Measurements from ENCODE around the gene KBTBD13. TPM values are rescaled to one million over a fixed set of nuclear protein-coding genes. Genes with fewer than 3 reads are reported as not detected.

The KBTBD13 gene
- total and polyA plus RNA-seq, 2 experiments from 2014 or later, result not detected

DNA sequence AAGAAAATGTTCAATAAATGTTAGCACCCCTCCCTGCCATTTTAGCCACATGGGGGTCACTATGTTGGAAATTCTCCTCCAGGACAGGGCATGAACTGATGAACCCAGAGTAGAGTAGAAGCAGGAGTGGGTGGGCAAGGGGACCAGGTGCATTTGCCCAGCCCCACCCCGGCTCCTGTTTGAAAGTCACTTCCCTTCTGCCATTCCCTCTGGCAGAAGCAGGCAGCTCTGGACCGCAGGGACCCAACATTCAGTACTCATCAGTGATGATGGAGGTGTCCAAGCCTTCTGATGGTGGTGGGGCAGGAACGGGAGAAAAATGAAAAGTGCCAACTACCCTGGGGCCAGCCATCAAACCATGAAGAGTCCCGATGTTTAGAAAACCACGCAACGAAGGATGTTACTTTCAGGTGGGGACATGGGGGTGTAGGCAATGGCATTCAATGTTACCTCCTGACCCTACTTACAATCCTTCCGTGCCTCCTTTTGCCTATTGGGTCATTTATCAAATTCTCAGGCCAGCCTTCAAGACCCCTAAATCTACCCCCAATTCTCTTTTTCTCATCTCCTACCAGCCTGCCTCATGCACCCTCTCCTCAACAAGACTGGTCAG is 21.2 kb downstream of the KBTBD13 start (continued):
- TF ChIP-seq EZH2 (IDR thresholded peaks at IDR 0.05; ENCODE audit: low read depth, unreplicated experiment) (no peak), STAT1 (IDR thresholded peaks at IDR 0.05; ENCODE audit: unreplicated experiment) (no peak), ZNF331 (CRISPR knock-in tag; IDR thresholded peaks at IDR 0.05; ENCODE audit: low read depth) (no peak), EZH2phosphoT487 (IDR thresholded peaks at IDR 0.05; ENCODE audit: unreplicated experiment) (no peak), ETS1 (IDR thresholded peaks at IDR 0.05) (no peak), JUNB (IDR thresholded peaks at IDR 0.05; ENCODE audit: unreplicated experiment) (no peak)
- TF ChIP-seq, protein P1, sequence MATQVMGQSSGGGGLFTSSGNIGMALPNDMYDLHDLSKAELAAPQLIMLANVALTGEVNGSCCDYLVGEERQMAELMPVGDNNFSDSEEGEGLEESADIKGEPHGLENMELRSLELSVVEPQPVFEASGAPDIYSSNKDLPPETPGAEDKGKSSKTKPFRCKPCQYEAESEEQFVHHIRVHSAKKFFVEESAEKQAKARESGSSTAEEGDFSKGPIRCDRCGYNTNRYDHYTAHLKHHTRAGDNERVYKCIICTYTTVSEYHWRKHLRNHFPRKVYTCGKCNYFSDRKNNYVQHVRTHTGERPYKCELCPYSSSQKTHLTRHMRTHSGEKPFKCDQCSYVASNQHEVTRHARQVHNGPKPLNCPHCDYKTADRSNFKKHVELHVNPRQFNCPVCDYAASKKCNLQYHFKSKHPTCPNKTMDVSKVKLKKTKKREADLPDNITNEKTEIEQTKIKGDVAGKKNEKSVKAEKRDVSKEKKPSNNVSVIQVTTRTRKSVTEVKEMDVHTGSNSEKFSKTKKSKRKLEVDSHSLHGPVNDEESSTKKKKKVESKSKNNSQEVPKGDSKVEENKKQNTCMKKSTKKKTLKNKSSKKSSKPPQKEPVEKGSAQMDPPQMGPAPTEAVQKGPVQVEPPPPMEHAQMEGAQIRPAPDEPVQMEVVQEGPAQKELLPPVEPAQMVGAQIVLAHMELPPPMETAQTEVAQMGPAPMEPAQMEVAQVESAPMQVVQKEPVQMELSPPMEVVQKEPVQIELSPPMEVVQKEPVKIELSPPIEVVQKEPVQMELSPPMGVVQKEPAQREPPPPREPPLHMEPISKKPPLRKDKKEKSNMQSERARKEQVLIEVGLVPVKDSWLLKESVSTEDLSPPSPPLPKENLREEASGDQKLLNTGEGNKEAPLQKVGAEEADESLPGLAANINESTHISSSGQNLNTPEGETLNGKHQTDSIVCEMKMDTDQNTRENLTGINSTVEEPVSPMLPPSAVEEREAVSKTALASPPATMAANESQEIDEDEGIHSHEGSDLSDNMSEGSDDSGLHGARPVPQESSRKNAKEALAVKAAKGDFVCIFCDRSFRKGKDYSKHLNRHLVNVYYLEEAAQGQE (IDR thresholded peaks at IDR 0.05; ENCODE audit: unreplicated experiment), result no peak

GRCh38 chr15:65099336-65099735 is 22.8 kb downstream of the KBTBD13 start:
- Histone ChIP-seq H3K27ac (ENCODE audit: low read depth) (no peak overlapping the region), H3K4me3 (no peak overlapping the region), H3F3A (replicated peaks; ENCODE audit: low read depth) (no peaks in the 10 kb centered on the region), H2AFZ (no peak overlapping the region), H3K36me3 (ENCODE audit: insufficient read depth) (no peaks in the 10 kb centered on the region), H4K20me1 (replicated peaks; ENCODE audit: insufficient read depth) (no peaks in the 10 kb centered on the region), H3K79me2 (replicated peaks; ENCODE audit: insufficient read depth) (no peaks in the 10 kb centered on the region), H3K4me2 (no peak overlapping the region), H3K4me1 (ENCODE audit: insufficient read depth) (peaks cover 5% of the 10 kb centered on the region; the same call in 1 of the 2 replicates), H3K27me3 (ENCODE audit: insufficient read depth) (peaks cover 13% of the 10 kb centered on the region), H3K9me2 (ENCODE audit: insufficient read depth) (no peaks in the 10 kb centered on the region)
- ATAC-seq (no peak), DNase-seq (ENCODE audit: low spot score) (no peak)
- Mint-ChIP-seq H3K36me3 (ENCODE audit: low read depth) (no peaks in the 10 kb centered on the region), H3K4me1 (peaks cover 4% of the 10 kb centered on the region; the same call in 1 of the 3 replicates), H3K9me3 (no peaks in the 10 kb centered on the region), H3K27me3 (ENCODE audit: insufficient read depth, low read depth, poor library complexity) (peaks cover 16% of the 10 kb centered on the region), H3K27ac (no peak overlapping the region), H3K4me3 (no peak overlapping the region)
- no peak for TF ChIP-seq NANOG (IDR thresholded peaks at IDR 0.05; ENCODE audit: borderline replicate concordance)
- no peak for TF ChIP-seq ZNF331 (CRISPR knock-in tag; IDR thresholded peaks at IDR 0.05; ENCODE audit: low read depth)
- TF ChIP-seq ZNF462 (CRISPR knock-in tag; IDR thresholded peaks at IDR 0.05), result no peak
- TF ChIP-seq CREB1 (CRISPR knock-in tag; IDR thresholded peaks at IDR 0.05; ENCODE audit: low read depth), result no peak
- no peak for TF ChIP-seq POLR2AphosphoS5 (IDR thresholded peaks at IDR 0.05; ENCODE audit: low read depth)
- TF ChIP-seq, protein P2, sequence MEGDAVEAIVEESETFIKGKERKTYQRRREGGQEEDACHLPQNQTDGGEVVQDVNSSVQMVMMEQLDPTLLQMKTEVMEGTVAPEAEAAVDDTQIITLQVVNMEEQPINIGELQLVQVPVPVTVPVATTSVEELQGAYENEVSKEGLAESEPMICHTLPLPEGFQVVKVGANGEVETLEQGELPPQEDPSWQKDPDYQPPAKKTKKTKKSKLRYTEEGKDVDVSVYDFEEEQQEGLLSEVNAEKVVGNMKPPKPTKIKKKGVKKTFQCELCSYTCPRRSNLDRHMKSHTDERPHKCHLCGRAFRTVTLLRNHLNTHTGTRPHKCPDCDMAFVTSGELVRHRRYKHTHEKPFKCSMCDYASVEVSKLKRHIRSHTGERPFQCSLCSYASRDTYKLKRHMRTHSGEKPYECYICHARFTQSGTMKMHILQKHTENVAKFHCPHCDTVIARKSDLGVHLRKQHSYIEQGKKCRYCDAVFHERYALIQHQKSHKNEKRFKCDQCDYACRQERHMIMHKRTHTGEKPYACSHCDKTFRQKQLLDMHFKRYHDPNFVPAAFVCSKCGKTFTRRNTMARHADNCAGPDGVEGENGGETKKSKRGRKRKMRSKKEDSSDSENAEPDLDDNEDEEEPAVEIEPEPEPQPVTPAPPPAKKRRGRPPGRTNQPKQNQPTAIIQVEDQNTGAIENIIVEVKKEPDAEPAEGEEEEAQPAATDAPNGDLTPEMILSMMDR (conservative IDR thresholded peaks at IDR 0.05; ENCODE audit: low read depth in 2 of 2), result no peak
- TF ChIP-seq EZH2 (IDR thresholded peaks at IDR 0.05; ENCODE audit: low read depth, unreplicated experiment), result no peak
- TF ChIP-seq STAT1 (IDR thresholded peaks at IDR 0.05; ENCODE audit: unreplicated experiment), result no peak
